PC-9 (cell line): ENCODE data around the gene UTS2.

Experiments
- CTCF ChIP-seq: fragments of 200-600 bp; sonication (generic); conservative IDR thresholded peaks from 2 replicates; pipeline ENCODE4 v1.6.1; 2017; ENCODE audit warnings: mixed run types, antibody characterized with exemption, mild to moderate bottlenecking, moderate library complexity
- EZH2 ChIP-seq: fragments of 200-600 bp; sonication (generic); IDR thresholded peaks from 2 replicates; pipeline ENCODE4 v1.8.0; 2017; ENCODE audit warnings: antibody characterized with exemption, low read depth

- TF ChIP-seq CTCF (no peak; the same call in 1 of the 2 replicates), EZH2 (no peak)
These were observed 26.4 kb upstream of the UTS2 start for GRCh38 chr1:7879228-7879627.
